Body of pancreas (tissue), 4 donors: ENCODE measurements around the gene TNFRSF25. TPM values are rescaled to one million over a fixed set of nuclear protein-coding genes. Genes with fewer than 3 reads are reported as not detected.

Experiments used
- ATAC-seq: fragments of 150-250 bp; one replicate; pipeline ENCODE4 v1.9.1; 2016
- DNase-seq, 4 donors: peaks; one replicate each; pipeline ENCODE4 v3.0.0-alpha.2; 2019
- H3K27ac ChIP-seq, 4 donors: fragments of 200-600 bp; sonication (generic); 1 replicate in 3 of 4; 2 replicates in 1 of 4; pipeline versions ENCODE4 v1.5.1 to v1.6.1; 2016 to 2019; ENCODE audit warnings: mild to moderate bottlenecking in 1 of 4, mixed read lengths in 1 of 4, moderate library complexity in 1 of 4
- H3K27me3 ChIP-seq, 2 donors: fragments of 200-600 bp; sonication (generic); one replicate each; pipeline ENCODE4 v1.6.0; 2016; ENCODE audit warnings: mild to moderate bottlenecking in 1 of 2
- H3K36me3 ChIP-seq, 2 donors: fragments of 200-600 bp; sonication (generic); replicated peaks in 1 of 2; 2 replicates each; pipeline ENCODE4 v1.5.1; 2016; ENCODE audit warnings: low read depth in 2 of 2; ENCODE audit not compliant: insufficient read depth in 1 of 2
- H3K4me1 ChIP-seq: fragments of 200-600 bp; sonication (generic); one replicate; pipeline ENCODE4 v1.6.0; 2016
- H3K4me3 ChIP-seq, 2 donors: fragments of 200-600 bp; sonication (generic); 1 replicate in 1 of 2; 2 replicates in 1 of 2; pipeline ENCODE4 v1.5.1; 2016 to 2019
- H3K9me3 ChIP-seq, 3 donors: fragments of 200-600 bp; sonication (generic); 1 replicate in 2 of 3; 2 replicates in 1 of 3; pipeline ENCODE4 v1.5.1; 2016
- POLR2A ChIP-seq, 3 donors: fragments of 450-650 bp; IDR thresholded peaks; one replicate each; pipeline ENCODE4 v1.6.1; 2016; ENCODE audit warnings: antibody characterized with exemption in 3 of 3, mild to moderate bottlenecking in 2 of 3
- WGBS, 2 donors: methylation state at CpG; one replicate each; pipeline ENCODE4 v1.1.5; 2017; 5-methylcytosine and 5-hydroxymethylcytosine counted together
- intact Hi-C: fragments of 100-400 bp; cut with DNase I; formaldehyde crosslinking; loops from one replicate; pipeline ENCODE4 v1.15.1; 2023
- total RNA-seq, 2 donors: library from RNA; depleted of rRNA; stranded (reverse); fragments of >200 nt; gene quantifications; one replicate each; pipeline ENCODE4 v1.1.0, GENCODE V29; 2016
- TF ChIP-seq, protein P1 (sequence below), 7 experiments: fragments of 450-650 bp in 4 of 7; fragments of 200-600 bp in 3 of 7; sonication (generic) in 3 of 7; IDR thresholded peaks; one replicate each; pipeline ENCODE4 v1.5.1; 2016 to 2019; ENCODE audit warnings: antibody characterized with exemption in 7 of 7

Gene TNFRSF25
- total RNA-seq, 2 donors from 2014 or later, result 4.2 to 23.1 TPM

DNA sequence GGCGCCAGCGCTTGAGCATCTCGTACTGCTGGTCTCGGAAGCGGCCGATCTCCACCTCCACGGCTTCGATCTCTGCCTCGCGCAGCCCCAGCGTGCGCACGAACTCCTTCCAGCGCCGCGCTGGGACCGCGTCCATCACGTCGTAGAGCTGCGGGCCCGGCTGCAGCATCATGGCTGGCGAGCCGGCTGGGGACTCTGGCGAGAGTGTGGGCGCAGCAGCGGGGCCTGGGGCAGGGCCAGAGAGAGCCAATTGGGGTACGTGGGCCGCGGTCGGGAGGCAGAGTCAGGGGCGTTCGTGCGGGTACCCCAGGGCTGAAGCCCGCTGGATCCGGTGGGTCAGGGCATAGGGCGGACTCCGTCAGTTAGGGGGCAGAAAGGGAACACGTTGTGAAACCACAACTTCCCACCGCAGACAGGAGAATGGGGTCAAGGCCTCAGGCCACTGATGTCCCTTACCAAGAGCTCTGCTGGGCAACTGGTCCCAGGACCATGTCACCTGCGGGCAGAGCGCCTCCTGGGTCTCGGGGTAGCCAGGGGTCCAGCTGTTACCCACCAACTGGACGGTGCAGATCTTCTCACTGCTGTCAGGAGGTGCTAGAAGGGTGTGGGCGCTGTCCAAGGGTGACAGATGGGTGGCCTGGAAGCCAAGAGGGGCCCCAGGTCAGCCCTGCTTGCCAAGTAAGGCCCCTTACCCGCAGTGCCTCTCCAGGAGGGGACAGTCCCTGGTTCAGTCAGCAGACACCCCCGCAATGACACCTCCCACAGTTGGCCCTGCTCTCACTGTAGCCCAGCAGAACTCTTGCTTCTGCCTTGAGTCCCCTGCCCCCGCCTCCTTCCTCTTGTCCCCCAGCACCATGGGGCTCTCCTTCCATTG lies 4.2 kb downstream of the TNFRSF25 start:
- no peak overlapping the region for H3K4me3 ChIP-seq
- no peaks in the 10 kb centered on the region for H3K36me3 ChIP-seq
- ATAC-seq, result no peak
- TF ChIP-seq, protein P1, sequence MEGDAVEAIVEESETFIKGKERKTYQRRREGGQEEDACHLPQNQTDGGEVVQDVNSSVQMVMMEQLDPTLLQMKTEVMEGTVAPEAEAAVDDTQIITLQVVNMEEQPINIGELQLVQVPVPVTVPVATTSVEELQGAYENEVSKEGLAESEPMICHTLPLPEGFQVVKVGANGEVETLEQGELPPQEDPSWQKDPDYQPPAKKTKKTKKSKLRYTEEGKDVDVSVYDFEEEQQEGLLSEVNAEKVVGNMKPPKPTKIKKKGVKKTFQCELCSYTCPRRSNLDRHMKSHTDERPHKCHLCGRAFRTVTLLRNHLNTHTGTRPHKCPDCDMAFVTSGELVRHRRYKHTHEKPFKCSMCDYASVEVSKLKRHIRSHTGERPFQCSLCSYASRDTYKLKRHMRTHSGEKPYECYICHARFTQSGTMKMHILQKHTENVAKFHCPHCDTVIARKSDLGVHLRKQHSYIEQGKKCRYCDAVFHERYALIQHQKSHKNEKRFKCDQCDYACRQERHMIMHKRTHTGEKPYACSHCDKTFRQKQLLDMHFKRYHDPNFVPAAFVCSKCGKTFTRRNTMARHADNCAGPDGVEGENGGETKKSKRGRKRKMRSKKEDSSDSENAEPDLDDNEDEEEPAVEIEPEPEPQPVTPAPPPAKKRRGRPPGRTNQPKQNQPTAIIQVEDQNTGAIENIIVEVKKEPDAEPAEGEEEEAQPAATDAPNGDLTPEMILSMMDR (IDR thresholded peaks at IDR 0.05), result no peak
- TF ChIP-seq POLR2A (IDR thresholded peaks at IDR 0.05), result no peak
- DNase-seq, result no peak
- no peaks in the 10 kb centered on the region for H3K4me1 ChIP-seq
- H3K9me3 ChIP-seq, result no peaks in the 10 kb centered on the region
- WGBS, 2 donors, result 91 to 94% methylated on average over 39 to 46 of the region's 48 CpGs
- intact Hi-C loops, result no loop called here
- no peaks in the 10 kb centered on the region for H3K27me3 ChIP-seq
- H3K27ac ChIP-seq, result no peak overlapping the region

DNA sequence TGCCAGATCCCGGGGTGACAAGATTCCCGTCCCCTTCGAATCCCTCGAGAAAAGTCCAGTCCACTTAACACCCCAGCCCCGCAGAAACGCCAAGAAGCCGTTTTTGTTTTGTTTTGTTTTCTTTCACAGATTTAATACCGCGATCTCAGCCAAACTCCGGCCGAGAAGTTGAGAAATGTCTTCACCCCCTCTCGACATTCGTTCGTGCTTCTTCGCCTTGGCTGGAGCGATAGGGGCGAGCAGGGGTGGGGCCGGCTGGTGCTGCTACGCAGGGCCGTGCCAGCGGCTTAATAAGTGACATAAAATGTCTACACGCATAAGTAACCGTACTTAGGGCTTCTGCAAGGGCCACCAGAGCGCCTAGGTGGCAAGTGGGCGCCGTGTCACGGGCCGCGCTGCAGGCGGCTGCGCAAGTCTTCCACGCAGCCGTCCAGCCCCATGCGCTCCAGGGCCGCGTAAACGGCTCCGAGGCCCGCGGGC lies 4.9 kb downstream of the TNFRSF25 start:
- Histone ChIP-seq H3K27me3 (no peaks in the 10 kb centered on the region), H3K27ac (no peak overlapping the region), H3K4me3 (no peak overlapping the region), H3K36me3 (no peaks in the 10 kb centered on the region), H3K9me3 (no peaks in the 10 kb centered on the region), H3K4me1 (no peaks in the 10 kb centered on the region)
- intact Hi-C loops, result no loop called here
- WGBS, 2 donors, result 77 to 88% methylated on average over 39 to 40 of the region's 40 CpGs
- no peak for ATAC-seq
- no peak for TF ChIP-seq POLR2A (IDR thresholded peaks at IDR 0.05)
- TF ChIP-seq, protein P1 (IDR thresholded peaks at IDR 0.05), result no peak
- DNase-seq, result no peak

DNA sequence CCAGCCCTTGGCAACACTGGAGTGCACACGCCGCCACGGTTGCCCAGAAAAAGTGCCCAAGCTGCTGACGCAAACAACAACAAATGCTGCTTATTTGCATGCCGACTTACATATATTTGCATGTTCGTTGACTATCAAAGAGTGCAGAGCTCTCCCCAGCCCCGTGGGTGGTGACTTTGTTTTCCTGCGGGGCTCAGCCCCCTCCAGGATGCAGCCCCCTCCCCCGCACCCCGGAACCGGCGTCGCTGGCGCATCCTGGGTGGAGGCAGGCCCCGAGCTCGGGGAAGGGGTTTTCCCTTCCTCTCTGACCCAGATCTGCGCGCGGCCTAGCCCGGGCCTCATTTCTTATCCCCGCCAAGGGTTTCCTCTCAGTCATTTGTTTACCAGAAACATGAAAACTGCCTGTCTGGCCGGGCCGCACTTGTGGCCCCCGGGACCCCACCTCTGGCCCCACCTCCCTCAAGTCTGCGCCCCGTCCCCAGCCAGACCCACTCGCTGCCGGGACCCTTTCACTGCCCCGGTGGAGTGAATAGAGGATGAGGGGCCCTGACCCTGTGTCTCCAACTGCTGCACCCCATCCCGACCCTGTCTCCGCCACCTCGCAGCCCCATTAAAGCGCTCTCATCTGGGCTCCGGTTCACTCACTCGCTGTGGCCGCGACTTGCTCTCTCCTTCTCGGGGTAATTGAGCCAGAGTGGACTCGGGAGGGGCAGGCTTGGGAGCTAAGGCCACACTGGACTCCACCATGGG lies 5.5 kb downstream of the TNFRSF25 start:
- Histone ChIP-seq H3K9me3 (no peaks in the 10 kb centered on the region), H3K4me3 (no peak overlapping the region), H3K27me3 (no peaks in the 10 kb centered on the region), H3K27ac (no peak overlapping the region), H3K4me1 (no peaks in the 10 kb centered on the region), H3K36me3 (no peaks in the 10 kb centered on the region)
- no peak for TF ChIP-seq POLR2A (IDR thresholded peaks at IDR 0.05)
- TF ChIP-seq, protein P1 (IDR thresholded peaks at IDR 0.05), result no peak
- ATAC-seq (no peak), DNase-seq (no peak)
- intact Hi-C loops, result no loop called here
- WGBS, 2 donors, result 50 to 56% methylated on average over 38 to 39 of the region's 39 CpGs

DNA sequence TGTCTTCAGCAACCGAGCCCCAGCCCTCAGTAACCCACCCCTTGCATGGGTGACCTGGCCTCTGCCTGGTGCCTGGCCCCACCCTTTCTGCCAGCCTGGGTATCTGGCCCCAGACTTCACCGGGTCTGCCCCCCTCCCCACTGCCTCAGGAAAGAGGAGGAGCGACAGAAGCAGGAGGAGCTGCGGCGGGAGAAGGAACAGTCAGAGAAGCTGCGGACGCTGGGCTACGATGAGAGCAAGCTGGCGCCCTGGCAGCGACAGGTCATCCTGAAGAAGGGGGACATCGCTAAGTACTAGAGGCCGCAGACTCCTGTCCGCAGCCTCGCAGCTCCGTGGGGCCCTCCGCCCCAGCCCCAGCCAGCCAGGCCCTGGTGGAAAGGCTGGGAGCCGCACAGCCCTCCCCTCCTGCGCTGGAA lies 6.1 kb downstream of the TNFRSF25 start:
- Histone ChIP-seq H3K4me3 (no peak overlapping the region), H3K4me1 (peaks cover 3% of the 10 kb centered on the region), H3K27me3 (no peaks in the 10 kb centered on the region), H3K27ac (no peak overlapping the region), H3K9me3 (no peaks in the 10 kb centered on the region), H3K36me3 (no peaks in the 10 kb centered on the region)
- 33 to 46% methylated on average over 5 to 18 of the region's 18 CpGs for WGBS, 2 donors
- ATAC-seq (no peak), DNase-seq (no peak)
- intact Hi-C loops, result no loop called here
- TF ChIP-seq, protein P1 (IDR thresholded peaks at IDR 0.05), result no peak
- TF ChIP-seq POLR2A (IDR thresholded peaks at IDR 0.05), result no peak
